Brain microvascular endothelial cell (primary cell): ENCODE data around the gene GPR171.

Experiments
- DNase-seq: peaks from one replicate; pipeline ENCODE4 v3.0.0-alpha.2; 2020
- H3K27ac ChIP-seq: fragments of 250-450 bp; sonication (Bioruptor Pico); 2 replicates; pipeline ENCODE4 v1.5.1; 2020; ENCODE audit warnings: mild to moderate bottlenecking, moderate library complexity
- H3K27me3 ChIP-seq: fragments of 250-450 bp; sonication (Bioruptor Pico); replicated peaks from 2 replicates; pipeline ENCODE4 v1.5.1; 2020; ENCODE audit warnings: mild to moderate bottlenecking
- H3K36me3 ChIP-seq: fragments of 250-450 bp; sonication (Bioruptor Pico); replicated peaks from 2 replicates; pipeline ENCODE4 v1.5.1; 2020; ENCODE audit warnings: mild to moderate bottlenecking
- H3K4me3 ChIP-seq: 2 replicates; pipeline ENCODE4 v1.5.1; 2011; ENCODE audit warnings: low read depth, mild to moderate bottlenecking, control low read depth, low read length, moderate library complexity
- CTCF ChIP-seq: IDR thresholded peaks from 2 replicates; pipeline ENCODE4 v1.5.1; 2011; ENCODE audit warnings: low read depth, mild to moderate bottlenecking, moderate library complexity, low read length, control low read depth, inconsistent platforms; ENCODE audit errors: missing control alignments
- in situ Hi-C: cut with HindIII; loops from 2 replicates; pipeline ENCODE4 v1.10.0; 2017; ENCODE audit warnings: low sequenced_read_pairs, low pct_ligation_motif_present

The GPR171 gene

GRCh38 chr3:151201051-151201730 is 1.8 kb downstream of the GPR171 start:
- no peaks in the 10 kb centered on the region for H3K27me3 ChIP-seq
- no peak for DNase-seq
- in situ Hi-C loops: no loop called here
- no peak for TF ChIP-seq CTCF
- H3K36me3 ChIP-seq: no peaks in the 10 kb centered on the region
- no peak overlapping the region for H3K4me3 ChIP-seq
- H3K27ac ChIP-seq: no peak overlapping the region

- Histone ChIP-seq H3K4me3 (no peak overlapping the region), H3K27ac (no peak overlapping the region)
Measured at GRCh38 chr3:151200586-151200985, 2.4 kb downstream of the GPR171 start.

GRCh38 chr3:151199554-151200438 is 3.2 kb downstream of the GPR171 start:
- no peak for TF ChIP-seq CTCF
- DNase-seq: no peak
- Histone ChIP-seq H3K27me3 (no peaks in the 10 kb centered on the region), H3K36me3 (no peaks in the 10 kb centered on the region), H3K27ac (no peak overlapping the region), H3K4me3 (no peak overlapping the region)
- in situ Hi-C loops: no loop called here

More at GRCh38 chr3:151200586-151200985, 2.4 kb downstream of the GPR171 start:
- DNase-seq: no peak
- no peaks in the 10 kb centered on the region for H3K27me3 ChIP-seq
- in situ Hi-C loops: no loop called here
- no peak for TF ChIP-seq CTCF
- H3K36me3 ChIP-seq: no peaks in the 10 kb centered on the region

GRCh38 chr3:151198849-151199248 is 4.2 kb downstream of the GPR171 start:
- DNase-seq: no peak

GRCh38 chr3:151197981-151198767 is 4.8 kb downstream of the GPR171 start:
- H3K27me3 ChIP-seq: no peaks in the 10 kb centered on the region
- no peak for DNase-seq
- no peak overlapping the region for H3K27ac ChIP-seq
- no peak for TF ChIP-seq CTCF
- no peaks in the 10 kb centered on the region for H3K36me3 ChIP-seq
- no peak overlapping the region for H3K4me3 ChIP-seq
- in situ Hi-C loops: no loop called here

More at GRCh38 chr3:151198849-151199248, 4.2 kb downstream of the GPR171 start:
- H3K4me3 ChIP-seq: no peak overlapping the region
- no peaks in the 10 kb centered on the region for H3K27me3 ChIP-seq
- in situ Hi-C loops: no loop called here
- no peaks in the 10 kb centered on the region for H3K36me3 ChIP-seq
- TF ChIP-seq CTCF: no peak
- no peak overlapping the region for H3K27ac ChIP-seq
